NT2/D1 (cell line): ENCODE results near the gene SFXN3.

Experiments
- SUZ12 ChIP-seq: IDR thresholded peaks from 2 replicates; pipeline ENCODE4 v1.6.1; 2011; ENCODE audit not compliant: insufficient read length, insufficient read depth; ENCODE audit errors: extremely low read depth
- YY1 ChIP-seq: IDR thresholded peaks from 2 replicates; pipeline ENCODE4 v1.6.1; 2011; ENCODE audit not compliant: insufficient read length, insufficient read depth
- ZNF274 ChIP-seq: IDR thresholded peaks from 2 replicates; pipeline ENCODE4 v1.6.1; 2011; ENCODE audit warnings: mild to moderate bottlenecking, low read depth, low read length

- TF ChIP-seq ZNF274, result no peak
- no peak for TF ChIP-seq SUZ12
- no peak for TF ChIP-seq YY1
Measured at GRCh38 chr10:101054876-101055275, 23.8 kb downstream of the SFXN3 start.
